22Rv1 (cell line): ENCODE data around the gene MAD1L1.

Source experiments
- H3K27ac ChIP-seq: fragments of 450-650 bp; 2 replicates; pipeline ENCODE4 v1.5.1; 2017
- ZFX ChIP-seq: fragments of 450-650 bp; IDR thresholded peaks from 2 replicates; pipeline ENCODE4 v1.6.1; 2017; ENCODE audit warnings: antibody characterized with exemption, borderline replicate concordance
- TF ChIP-seq, protein P1 (sequence below): fragments of 450-650 bp; IDR thresholded peaks from 2 replicates; pipeline ENCODE4 v1.5.1; 2017; ENCODE audit warnings: mild to moderate bottlenecking

The MAD1L1 gene

GRCh38 chr7:2258661-2259365, 26.1 kb upstream of the MAD1L1 start:
- H3K27ac ChIP-seq, result no peak overlapping the region
- TF ChIP-seq, protein P1, sequence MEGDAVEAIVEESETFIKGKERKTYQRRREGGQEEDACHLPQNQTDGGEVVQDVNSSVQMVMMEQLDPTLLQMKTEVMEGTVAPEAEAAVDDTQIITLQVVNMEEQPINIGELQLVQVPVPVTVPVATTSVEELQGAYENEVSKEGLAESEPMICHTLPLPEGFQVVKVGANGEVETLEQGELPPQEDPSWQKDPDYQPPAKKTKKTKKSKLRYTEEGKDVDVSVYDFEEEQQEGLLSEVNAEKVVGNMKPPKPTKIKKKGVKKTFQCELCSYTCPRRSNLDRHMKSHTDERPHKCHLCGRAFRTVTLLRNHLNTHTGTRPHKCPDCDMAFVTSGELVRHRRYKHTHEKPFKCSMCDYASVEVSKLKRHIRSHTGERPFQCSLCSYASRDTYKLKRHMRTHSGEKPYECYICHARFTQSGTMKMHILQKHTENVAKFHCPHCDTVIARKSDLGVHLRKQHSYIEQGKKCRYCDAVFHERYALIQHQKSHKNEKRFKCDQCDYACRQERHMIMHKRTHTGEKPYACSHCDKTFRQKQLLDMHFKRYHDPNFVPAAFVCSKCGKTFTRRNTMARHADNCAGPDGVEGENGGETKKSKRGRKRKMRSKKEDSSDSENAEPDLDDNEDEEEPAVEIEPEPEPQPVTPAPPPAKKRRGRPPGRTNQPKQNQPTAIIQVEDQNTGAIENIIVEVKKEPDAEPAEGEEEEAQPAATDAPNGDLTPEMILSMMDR, result no peak
- no peak for TF ChIP-seq ZFX

DNA sequence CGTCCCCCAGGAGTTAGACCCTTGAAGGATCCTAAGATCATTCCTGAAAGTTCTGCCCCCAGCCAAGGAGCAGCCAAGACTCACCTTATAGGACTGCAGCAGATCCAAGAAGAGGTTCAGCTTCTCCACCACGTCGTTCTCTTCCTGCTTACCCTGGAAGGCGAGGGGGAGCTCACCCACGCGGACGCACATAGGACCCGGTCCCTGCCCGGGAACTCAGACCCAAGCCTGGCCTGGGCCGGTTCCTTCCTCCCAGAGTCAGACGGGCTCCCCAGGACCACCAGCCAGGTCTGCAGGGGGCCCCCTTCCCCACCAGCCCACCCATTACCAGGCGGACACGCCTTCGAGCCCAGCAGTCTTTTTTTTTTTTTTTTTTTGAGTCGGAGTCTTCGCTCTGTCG, 24.9 kb upstream of the MAD1L1 start:
- no peak overlapping the region for H3K27ac ChIP-seq
- TF ChIP-seq, protein P1, result no peak
- TF ChIP-seq ZFX, result no peak

DNA sequence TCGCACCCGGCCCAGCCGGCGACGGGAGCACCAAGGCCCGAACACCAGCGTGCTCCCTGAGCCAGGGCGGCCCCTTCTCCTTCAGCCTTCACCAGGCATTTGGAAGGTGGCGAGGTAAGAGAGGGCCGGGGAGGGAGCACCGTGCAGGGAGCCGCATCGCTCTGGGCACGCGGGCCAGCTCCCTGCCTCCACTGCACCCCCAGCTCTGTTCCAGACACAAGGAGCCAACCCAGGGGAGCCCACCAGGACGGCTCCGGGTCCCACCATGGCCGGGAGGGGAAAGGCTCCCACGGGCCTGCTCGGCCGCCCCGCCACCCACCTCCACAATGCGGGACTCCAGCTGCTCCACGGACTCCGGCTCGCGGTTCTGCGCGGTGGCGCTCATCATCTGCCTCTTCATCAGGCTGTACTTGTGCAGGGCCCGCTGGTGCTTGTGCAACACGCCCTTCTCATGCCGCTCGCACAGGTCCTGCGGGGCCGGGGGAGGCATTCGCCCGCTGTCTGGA, 24.4 kb upstream of the MAD1L1 start:
- TF ChIP-seq, protein P1, result no peak
- TF ChIP-seq ZFX, result no peak
- no peak overlapping the region for H3K27ac ChIP-seq

DNA sequence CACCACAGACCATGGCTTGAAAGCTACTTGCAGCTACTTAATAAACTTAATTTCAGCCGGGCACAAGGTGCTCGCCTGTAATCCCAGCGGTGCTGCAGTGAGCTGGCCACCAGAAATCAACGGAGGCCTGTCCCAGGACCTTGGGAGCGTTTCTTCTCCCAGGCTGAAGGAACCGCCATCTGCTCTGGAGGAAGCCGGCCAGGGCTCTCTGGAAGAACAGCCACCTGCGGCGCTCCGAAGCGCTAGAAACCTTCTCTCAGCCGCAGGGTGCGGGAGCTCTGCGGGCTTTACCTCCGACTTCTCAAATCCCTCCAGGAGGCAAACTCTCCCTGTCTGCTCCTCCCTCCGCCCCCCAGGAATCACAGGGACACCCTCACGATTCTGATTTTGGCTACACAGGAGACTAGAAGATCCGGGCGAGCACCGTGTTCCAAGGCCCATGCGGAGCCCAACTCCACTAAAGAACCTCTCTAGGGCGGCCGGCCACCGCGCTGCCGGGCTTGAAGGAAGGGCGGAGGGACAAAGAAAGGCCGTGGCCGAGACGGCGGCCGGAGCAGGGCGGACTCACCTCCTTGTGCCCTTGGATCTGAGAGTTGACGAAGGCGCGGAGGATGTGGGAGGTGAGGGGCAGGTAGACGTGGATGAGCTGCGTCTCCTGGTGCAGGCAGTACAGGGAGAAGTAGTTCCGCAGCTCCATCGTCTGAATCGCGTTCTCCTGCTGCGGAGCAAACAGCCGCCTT, 23.7 kb upstream of the MAD1L1 start:
- no peak overlapping the region for H3K27ac ChIP-seq
- TF ChIP-seq, protein P1, result no peak
- TF ChIP-seq ZFX, result no peak

DNA sequence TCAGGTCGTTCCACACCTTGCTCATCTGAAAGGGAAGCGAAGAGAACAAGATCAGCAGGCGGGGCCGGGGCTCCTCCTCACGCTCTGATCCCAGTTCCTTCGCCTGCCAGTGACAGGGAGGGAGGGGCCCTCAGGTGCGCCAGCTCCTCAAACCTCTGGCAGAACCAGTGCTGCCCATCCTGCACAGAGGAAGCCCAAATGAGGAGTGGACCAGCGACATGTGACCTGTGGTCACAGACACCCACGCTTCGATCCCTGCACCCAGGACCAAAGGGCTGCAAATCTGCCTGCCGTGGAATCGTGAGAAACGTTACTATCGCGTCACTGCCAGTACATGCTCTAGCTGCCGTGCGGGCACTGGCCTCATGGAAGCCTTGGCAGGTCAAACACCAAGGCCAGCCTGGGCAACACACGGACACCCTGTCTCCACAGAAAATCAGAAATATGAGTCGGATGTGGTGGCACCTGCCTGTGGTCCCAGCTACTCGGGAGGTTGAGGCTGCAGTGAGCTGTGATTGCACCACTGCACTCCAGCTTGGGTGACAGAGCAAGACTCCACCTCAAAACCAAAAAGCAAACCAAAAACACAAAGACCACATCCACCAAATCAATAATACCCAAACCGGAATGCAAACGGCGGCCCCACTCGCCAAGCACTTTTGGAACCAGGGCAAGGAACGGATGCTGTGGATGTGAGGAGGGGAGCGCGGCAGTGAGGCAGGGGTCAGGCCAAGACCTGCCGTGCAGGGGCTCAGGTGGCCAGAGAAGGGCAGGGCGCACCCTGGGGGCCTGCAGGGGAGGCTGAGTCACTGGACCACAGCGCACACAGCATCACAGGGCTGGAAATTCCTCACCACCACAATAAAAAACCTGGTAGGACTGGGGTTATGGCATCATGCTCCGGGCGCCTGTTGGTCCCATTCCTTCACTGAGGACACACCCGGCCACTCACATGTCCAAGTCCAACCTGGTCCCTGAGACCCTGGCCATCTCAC, 22.7 kb upstream of the MAD1L1 start:
- H3K27ac ChIP-seq, result no peak overlapping the region
- TF ChIP-seq, protein P1, result no peak
- TF ChIP-seq ZFX, result no peak

GRCh38 chr7:2254429-2255144, 21.8 kb upstream of the MAD1L1 start:
- no peak overlapping the region for H3K27ac ChIP-seq
- TF ChIP-seq, protein P1, result no peak
- no peak for TF ChIP-seq ZFX
